CD4-positive, alpha-beta T cell (primary cell): Measurements from ENCODE around the gene AGAP1. TPM values are rescaled to one million over a fixed set of nuclear protein-coding genes. Genes with fewer than 3 reads are reported as not detected.
A peak's percentile ranks its signal among the peaks of the same experiment; 100 is the strongest.

Source experiments
- ATAC-seq: fragments of 200-7000 bp; cut with Tn5 transposase; one replicate; pipeline ENCODE4 v1.10.0; 2022; ENCODE audit warnings: mild to moderate bottlenecking; ENCODE audit not compliant: poor library complexity
- CTCF ChIA-PET: fragments of 350-600 bp; sonication (Branson Sonifier 250); formaldehyde crosslinking; loops from one replicate; lab custom pipeline; 2021; ENCODE audit warnings: antibody characterized with exemption, inconsistent platforms; lab: Charles Lee
- POLR2A ChIA-PET: fragments of 350-600 bp; sonication (Branson Sonifier 250); formaldehyde crosslinking; loops from one replicate; lab custom pipeline; 2021; ENCODE audit warnings: antibody characterized with exemption, inconsistent platforms; lab: Charles Lee
- DNase-seq, 14 experiments: peaks; one replicate each; pipeline ENCODE4 v3.0.0-alpha.2; 2013 to 2020; ENCODE audit warnings: mixed read lengths in 2 of 14
- H3K27ac ChIP-seq, 2 donors: one replicate each; pipeline versions ENCODE4 v1.5.1 to v1.7.0; 2013; ENCODE audit warnings: low read length in 2 of 2, low read depth in 1 of 2, mild to moderate bottlenecking in 1 of 2
- H3K27me3 ChIP-seq, 2 experiments: 1 replicate in 1 of 2; 2 replicates in 1 of 2; pipeline versions ENCODE4 v1.6.1 to v1.7.0; 2013; ENCODE audit warnings: low read length in 2 of 2, control low read depth in 1 of 2, mild to moderate bottlenecking in 1 of 2, moderate library complexity in 1 of 2; ENCODE audit not compliant: insufficient read depth in 2 of 2, control insufficient read depth in 1 of 2
- H3K36me3 ChIP-seq: one replicate; pipeline ENCODE4 v1.6.1; 2013; ENCODE audit warnings: low read length, control low read depth; ENCODE audit not compliant: insufficient read depth
- H3K4me1 ChIP-seq: one replicate; pipeline ENCODE4 v1.6.1; 2013; ENCODE audit warnings: low read length, control low read depth; ENCODE audit not compliant: insufficient read depth
- H3K4me3 ChIP-seq: one replicate; pipeline ENCODE4 v1.5.1; 2013; ENCODE audit warnings: mild to moderate bottlenecking, low read length, moderate library complexity
- H3K9me3 ChIP-seq, 2 experiments: 1 replicate in 1 of 2; 2 replicates in 1 of 2; pipeline versions ENCODE4 v1.6.1 to v1.7.0; 2013; ENCODE audit warnings: low read length in 2 of 2, mild to moderate bottlenecking in 2 of 2, control low read depth in 1 of 2, moderate library complexity in 1 of 2; ENCODE audit not compliant: control insufficient read depth in 1 of 2, insufficient read depth in 1 of 2
- H3K27ac Mint-ChIP-seq: one replicate; pipeline ENCODE4 v1.8.0; 2020; ENCODE audit warnings: mixed read lengths
- H3K27me3 Mint-ChIP-seq: one replicate; pipeline ENCODE4 v1.8.0; 2021; ENCODE audit warnings: mixed read lengths
- H3K36me3 Mint-ChIP-seq: one replicate; pipeline ENCODE4 v1.8.0; 2021; ENCODE audit warnings: low read depth, mixed read lengths
- H3K4me1 Mint-ChIP-seq: one replicate; pipeline ENCODE4 v1.8.0; 2021; ENCODE audit warnings: low read depth, mixed read lengths
- H3K4me3 Mint-ChIP-seq: one replicate; pipeline ENCODE4 v1.8.0; 2020; ENCODE audit warnings: mild to moderate bottlenecking, mixed read lengths
- H3K9me3 Mint-ChIP-seq: one replicate; pipeline ENCODE4 v1.8.0; 2020; ENCODE audit warnings: mixed read lengths
- CTCF ChIP-seq: fragments of 200-600 bp; IDR thresholded peaks from one replicate; pipeline ENCODE4 v1.8.0; 2022; ENCODE audit warnings: antibody characterized with exemption, mild to moderate bottlenecking
- intact Hi-C, 2 experiments: fragments of 100-400 bp; cut with DNase I in 1 of 2; cut with micrococcal nuclease in 1 of 2; formaldehyde crosslinking; loops; one replicate each; pipeline versions ENCODE4 v1.15.1 to v1.9.0; 2023 to 2025; cut with DNase I, micrococcal nuclease
- total RNA-seq, 174 experiments: library from RNA in 2 of 174; stranded (reverse) in 2 of 174; gene quantifications; one replicate each; pipeline ENCODE4 v1.2.3 and lab custom pipeline; 2021 to 2026

Gene AGAP1
- total RNA-seq, 2 experiments from 2014 or later = 2.6 to 3.1 TPM

- DNase-seq (no peak), ATAC-seq (no peak)
- H3K36me3 ChIP-seq = no peaks in the 10 kb centered on the region
- no peak for TF ChIP-seq CTCF
- Mint-ChIP-seq H3K27ac (no peak overlapping the region), H3K4me3 (no peak overlapping the region), H3K4me1 (no peaks in the 10 kb centered on the region), H3K36me3 (no peaks in the 10 kb centered on the region), H3K27me3 (peaks cover 90% of the 10 kb centered on the region), H3K9me3 (no peaks in the 10 kb centered on the region)
- no peak overlapping the region for H3K27ac ChIP-seq
- peaks cover 3% of the 10 kb centered on the region for H3K4me1 ChIP-seq
- POLR2A ChIA-PET = no interaction called here
- no peak overlapping the region for H3K4me3 ChIP-seq
- H3K9me3 ChIP-seq = peaks cover 0 to 9% of the 10 kb centered on the region in 2 experiments
- H3K27me3 ChIP-seq = peaks cover 23 to 39% of the 10 kb centered on the region in 2 experiments
- intact Hi-C loops = no loop called here
- CTCF ChIA-PET = no interaction called here
These were observed 168.1 kb downstream of the AGAP1 start for GRCh38 chr2:235661952-235662351.

- H3K9me3 ChIP-seq = peaks cover 0 to 9% of the 10 kb centered on the region in 2 experiments
- peaks cover 3% of the 10 kb centered on the region for H3K4me1 ChIP-seq
- H3K4me3 ChIP-seq = no peak overlapping the region
- intact Hi-C loops = no loop called here
- DNase-seq (no peak), ATAC-seq (no peak)
- peaks cover 30 to 45% of the 10 kb centered on the region in 2 experiments for H3K27me3 ChIP-seq
- Mint-ChIP-seq H3K27ac (no peak overlapping the region), H3K36me3 (no peaks in the 10 kb centered on the region), H3K4me3 (no peak overlapping the region), H3K4me1 (peaks cover 6% of the 10 kb centered on the region), H3K9me3 (no peaks in the 10 kb centered on the region), H3K27me3 (peaks cover 88% of the 10 kb centered on the region)
- ChIA-PET CTCF (no interaction called here), POLR2A (no interaction called here)
- no peaks in the 10 kb centered on the region for H3K36me3 ChIP-seq
- no peak for TF ChIP-seq CTCF
- no peak overlapping the region for H3K27ac ChIP-seq
These were observed 170.0 kb downstream of the AGAP1 start for GRCh38 chr2:235663875-235664274.

- ChIA-PET POLR2A (no interaction called here), CTCF (no interaction called here)
- H3K27me3 Mint-ChIP-seq = peaks cover 73% of the 10 kb centered on the region
- no peaks in the 10 kb centered on the region for H3K9me3 Mint-ChIP-seq
- Histone ChIP-seq H3K36me3 (no peaks in the 10 kb centered on the region), H3K9me3 (peaks cover 0 to 9% of the 10 kb centered on the region in 2 experiments), H3K4me3 (peak overlapping the region; percentile 29), H3K27me3 (peaks cover 22 to 34% of the 10 kb centered on the region in 2 experiments), H3K27ac (no peak overlapping the region), H3K4me1 (peaks cover 5% of the 10 kb centered on the region)
- no peak for ATAC-seq
- no peak for TF ChIP-seq CTCF
- H3K4me1 Mint-ChIP-seq = peaks cover 9% of the 10 kb centered on the region
- H3K4me3 Mint-ChIP-seq = no peak overlapping the region
- intact Hi-C loops = no loop called here
- no peak overlapping the region for H3K27ac Mint-ChIP-seq
- no peak for DNase-seq
- H3K36me3 Mint-ChIP-seq = no peaks in the 10 kb centered on the region
These were observed 171.9 kb downstream of the AGAP1 start for GRCh38 chr2:235665661-235666212.
